HEK293 (cell line): ENCODE data around the gene CLTCL1.

Experiments used
- KLF9 ChIP-seq: fragments of 450-650 bp; formaldehyde crosslinking; IDR thresholded peaks from 2 replicates; pipeline ENCODE4 v1.5.1; 2016; ENCODE audit warnings: missing biosample characterization, missing genetic modification characterization, low read depth
- ZBTB8A ChIP-seq: fragments of 450-650 bp; formaldehyde crosslinking; IDR thresholded peaks from 2 replicates; pipeline ENCODE4 v1.5.1; 2016; ENCODE audit warnings: missing biosample characterization, missing genetic modification characterization
- ZNF157 ChIP-seq: fragments of 450-650 bp; formaldehyde crosslinking; IDR thresholded peaks from 2 replicates; pipeline ENCODE4 v1.5.1; 2016; ENCODE audit warnings: missing biosample characterization, missing genetic modification characterization
- ZNF274 ChIP-seq, 2 experiments: fragments of 200-500 bp in 1 of 2; fragments of 450-650 bp in 1 of 2; sonication (Bioruptor generic) in 1 of 2; formaldehyde crosslinking in 1 of 2; IDR thresholded peaks; 2 replicates each; pipeline versions ENCODE4 v1.5.1 to v1.6.1; 2014 to 2016; ENCODE audit warnings: borderline replicate concordance in 1 of 2, inconsistent platforms in 1 of 2, low read length in 1 of 2, missing biosample characterization in 1 of 2, missing genetic modification characterization in 1 of 2
- ZNF510 ChIP-seq: fragments of 450-650 bp; formaldehyde crosslinking; IDR thresholded peaks from 2 replicates; pipeline ENCODE4 v1.5.1; 2018; ENCODE audit warnings: mild to moderate bottlenecking, missing genetic modification characterization, missing biosample characterization; ENCODE audit not compliant: insufficient replicate concordance
- ZNF521 ChIP-seq: fragments of 450-650 bp; formaldehyde crosslinking; IDR thresholded peaks from 2 replicates; pipeline ENCODE4 v1.5.1; 2017; ENCODE audit warnings: missing biosample characterization, mild to moderate bottlenecking, missing genetic modification characterization
- ZNF558 ChIP-seq: fragments of 450-650 bp; formaldehyde crosslinking; IDR thresholded peaks from 2 replicates; pipeline ENCODE4 v1.5.1; 2016; ENCODE audit warnings: missing biosample characterization, missing genetic modification characterization
- ZNF629 ChIP-seq: fragments of 450-650 bp; formaldehyde crosslinking; IDR thresholded peaks from 2 replicates; pipeline ENCODE4 v1.5.1; 2017; ENCODE audit warnings: missing biosample characterization, missing genetic modification characterization
- TF ChIP-seq, protein P1 (sequence below): fragments of 450-650 bp; formaldehyde crosslinking; IDR thresholded peaks from 2 replicates; pipeline ENCODE4 v1.5.1; 2016; ENCODE audit warnings: missing biosample characterization, missing genetic modification characterization
- TF ChIP-seq, protein P2 (sequence below): fragments of 450-650 bp; formaldehyde crosslinking; IDR thresholded peaks from 2 replicates; pipeline ENCODE4 v1.5.1; 2016; ENCODE audit warnings: missing biosample characterization, missing genetic modification characterization

DNA sequence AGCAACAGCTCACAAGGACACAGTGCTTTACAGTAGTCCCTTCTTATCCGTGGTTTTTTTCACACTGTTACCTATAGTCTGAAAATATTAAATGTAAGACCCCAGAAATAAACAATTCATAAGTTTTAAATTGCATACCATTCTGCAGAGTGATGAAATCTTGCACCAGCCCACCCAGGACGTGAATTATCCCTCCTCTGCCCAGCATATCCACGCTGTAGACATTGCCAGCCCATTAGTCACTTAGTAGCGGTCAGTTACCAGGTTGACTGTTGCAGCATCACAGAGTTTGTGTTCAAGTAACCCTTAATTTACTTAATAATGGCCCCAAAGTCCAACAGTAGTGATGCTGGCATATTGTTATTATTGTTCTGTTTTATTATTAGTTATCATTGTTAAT lies 3.6 kb downstream of the CLTCL1 start:
- TF ChIP-seq ZNF629 (tag by site-specific recombination) (no peak), ZNF157 (no peak), ZNF558 (tag by site-specific recombination) (no peak), ZNF521 (tag by site-specific recombination) (no peak), KLF9 (tag by site-specific recombination) (no peak), ZNF510 (tag by site-specific recombination) (no peak), ZBTB8A (tag by site-specific recombination) (no peak), ZNF274 (IDR thresholded peaks at IDR 0.05; ENCODE audit: low read length) (no peak), ZNF274 (tag by site-specific recombination; IDR thresholded peaks at IDR 0.05; ENCODE audit: borderline replicate concordance) (no peak)
- TF ChIP-seq, protein P1, sequence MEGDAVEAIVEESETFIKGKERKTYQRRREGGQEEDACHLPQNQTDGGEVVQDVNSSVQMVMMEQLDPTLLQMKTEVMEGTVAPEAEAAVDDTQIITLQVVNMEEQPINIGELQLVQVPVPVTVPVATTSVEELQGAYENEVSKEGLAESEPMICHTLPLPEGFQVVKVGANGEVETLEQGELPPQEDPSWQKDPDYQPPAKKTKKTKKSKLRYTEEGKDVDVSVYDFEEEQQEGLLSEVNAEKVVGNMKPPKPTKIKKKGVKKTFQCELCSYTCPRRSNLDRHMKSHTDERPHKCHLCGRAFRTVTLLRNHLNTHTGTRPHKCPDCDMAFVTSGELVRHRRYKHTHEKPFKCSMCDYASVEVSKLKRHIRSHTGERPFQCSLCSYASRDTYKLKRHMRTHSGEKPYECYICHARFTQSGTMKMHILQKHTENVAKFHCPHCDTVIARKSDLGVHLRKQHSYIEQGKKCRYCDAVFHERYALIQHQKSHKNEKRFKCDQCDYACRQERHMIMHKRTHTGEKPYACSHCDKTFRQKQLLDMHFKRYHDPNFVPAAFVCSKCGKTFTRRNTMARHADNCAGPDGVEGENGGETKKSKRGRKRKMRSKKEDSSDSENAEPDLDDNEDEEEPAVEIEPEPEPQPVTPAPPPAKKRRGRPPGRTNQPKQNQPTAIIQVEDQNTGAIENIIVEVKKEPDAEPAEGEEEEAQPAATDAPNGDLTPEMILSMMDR (tag by site-specific recombination): no peak
- TF ChIP-seq, protein P2, sequence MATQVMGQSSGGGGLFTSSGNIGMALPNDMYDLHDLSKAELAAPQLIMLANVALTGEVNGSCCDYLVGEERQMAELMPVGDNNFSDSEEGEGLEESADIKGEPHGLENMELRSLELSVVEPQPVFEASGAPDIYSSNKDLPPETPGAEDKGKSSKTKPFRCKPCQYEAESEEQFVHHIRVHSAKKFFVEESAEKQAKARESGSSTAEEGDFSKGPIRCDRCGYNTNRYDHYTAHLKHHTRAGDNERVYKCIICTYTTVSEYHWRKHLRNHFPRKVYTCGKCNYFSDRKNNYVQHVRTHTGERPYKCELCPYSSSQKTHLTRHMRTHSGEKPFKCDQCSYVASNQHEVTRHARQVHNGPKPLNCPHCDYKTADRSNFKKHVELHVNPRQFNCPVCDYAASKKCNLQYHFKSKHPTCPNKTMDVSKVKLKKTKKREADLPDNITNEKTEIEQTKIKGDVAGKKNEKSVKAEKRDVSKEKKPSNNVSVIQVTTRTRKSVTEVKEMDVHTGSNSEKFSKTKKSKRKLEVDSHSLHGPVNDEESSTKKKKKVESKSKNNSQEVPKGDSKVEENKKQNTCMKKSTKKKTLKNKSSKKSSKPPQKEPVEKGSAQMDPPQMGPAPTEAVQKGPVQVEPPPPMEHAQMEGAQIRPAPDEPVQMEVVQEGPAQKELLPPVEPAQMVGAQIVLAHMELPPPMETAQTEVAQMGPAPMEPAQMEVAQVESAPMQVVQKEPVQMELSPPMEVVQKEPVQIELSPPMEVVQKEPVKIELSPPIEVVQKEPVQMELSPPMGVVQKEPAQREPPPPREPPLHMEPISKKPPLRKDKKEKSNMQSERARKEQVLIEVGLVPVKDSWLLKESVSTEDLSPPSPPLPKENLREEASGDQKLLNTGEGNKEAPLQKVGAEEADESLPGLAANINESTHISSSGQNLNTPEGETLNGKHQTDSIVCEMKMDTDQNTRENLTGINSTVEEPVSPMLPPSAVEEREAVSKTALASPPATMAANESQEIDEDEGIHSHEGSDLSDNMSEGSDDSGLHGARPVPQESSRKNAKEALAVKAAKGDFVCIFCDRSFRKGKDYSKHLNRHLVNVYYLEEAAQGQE (tag by site-specific recombination): no peak
